GM21367 (cell line): Measurements from ENCODE around the gene UBA52.

ENCODE experiments used
- ATAC-seq: cut with Tn5 transposase; IDR thresholded peaks from one replicate; pipeline ENCODE4 v1.9.1; 2021; ENCODE audit not compliant: unreplicated experiment

Gene UBA52

DNA sequence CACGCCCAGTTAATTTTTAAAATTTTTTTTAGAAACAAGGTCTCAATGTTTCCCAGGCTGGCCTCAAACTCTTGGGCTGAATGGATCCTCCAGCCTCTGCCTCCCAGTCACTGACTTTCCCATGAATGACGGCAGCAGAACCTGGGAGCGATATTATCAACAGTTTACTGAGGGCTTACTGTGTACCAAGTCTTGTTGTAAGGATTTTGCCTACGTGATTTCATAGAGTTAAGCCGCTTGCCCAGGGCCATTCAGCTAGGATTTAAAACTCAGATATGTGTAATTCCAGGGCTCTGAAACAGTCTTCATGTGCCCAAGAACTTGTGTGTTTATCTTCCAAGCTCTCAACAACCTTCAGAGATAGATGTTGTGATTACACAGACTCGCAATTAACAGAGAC is 20.0 kb upstream of the UBA52 start:
- no peak for ATAC-seq

DNA sequence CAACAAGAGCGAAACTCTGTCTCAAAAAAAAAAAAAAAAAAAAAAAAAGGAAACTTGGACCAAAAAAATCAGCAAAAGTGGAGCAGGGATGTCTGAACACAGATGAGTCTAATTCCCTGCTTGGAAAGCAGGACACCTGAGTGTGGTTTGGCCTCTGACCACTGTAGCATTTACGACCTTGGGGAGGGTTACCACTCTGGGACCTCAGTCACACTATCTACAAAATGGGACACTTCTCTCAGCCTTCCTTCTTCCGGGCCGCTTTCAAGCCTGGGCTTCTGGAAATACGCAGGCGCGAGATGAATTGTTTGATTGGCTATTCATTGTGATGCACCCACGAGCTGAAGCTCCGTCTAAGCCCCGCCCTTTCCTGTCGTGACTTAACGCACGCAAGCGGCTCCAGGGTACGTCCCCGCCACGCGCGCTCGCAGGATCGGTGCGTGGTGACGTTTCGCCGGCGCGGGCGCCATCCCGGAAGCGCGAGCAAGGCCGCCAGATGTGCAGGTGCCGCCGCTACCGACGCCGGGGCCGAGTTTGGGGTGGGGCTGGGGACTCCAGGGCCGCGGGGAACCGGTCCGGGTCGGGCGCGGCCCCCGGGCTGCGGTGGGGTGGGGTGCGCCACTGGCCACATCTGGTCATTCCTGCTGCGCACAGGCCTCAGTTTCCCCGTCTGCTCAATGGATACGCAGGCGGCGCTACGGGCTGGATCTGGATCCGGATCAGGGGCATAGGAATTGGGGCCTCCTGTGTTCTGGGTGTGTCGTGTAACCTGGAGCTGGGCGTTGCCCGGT is 14.1 kb upstream of the UBA52 start, which contains the start of gene KXD1:
Gene KXD1 (plus strand): TSS at position 460 of the 791 bp plus-strand sequence. CDS start 4,187 bp downstream, outside the sequence.
- ATAC-seq = peak; percentile 85

- no peak for ATAC-seq
These were observed 13.5 kb upstream of the UBA52 start for GRCh38 chr19:18558202-18558555.

DNA sequence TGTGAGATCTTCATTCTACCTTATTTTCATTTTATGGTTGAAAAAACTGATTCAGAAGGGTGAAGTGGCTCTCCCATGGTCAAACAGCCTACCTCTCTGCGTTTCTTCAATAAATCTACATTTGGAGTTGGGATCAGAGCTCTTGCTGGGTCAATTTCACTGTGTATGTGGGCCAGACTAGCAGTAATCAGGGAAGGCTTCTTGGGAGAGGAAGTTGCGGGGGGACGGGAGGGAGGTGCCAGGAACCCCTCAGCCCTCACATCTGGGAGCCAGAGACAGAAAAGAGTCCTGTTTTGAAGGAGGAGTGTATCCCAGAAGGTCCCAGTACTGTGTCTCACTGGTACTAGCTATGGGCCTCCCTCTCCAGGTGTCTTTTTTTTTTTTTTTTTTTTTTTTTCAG is 13.1 kb upstream of the UBA52 start:
- no peak for ATAC-seq

DNA sequence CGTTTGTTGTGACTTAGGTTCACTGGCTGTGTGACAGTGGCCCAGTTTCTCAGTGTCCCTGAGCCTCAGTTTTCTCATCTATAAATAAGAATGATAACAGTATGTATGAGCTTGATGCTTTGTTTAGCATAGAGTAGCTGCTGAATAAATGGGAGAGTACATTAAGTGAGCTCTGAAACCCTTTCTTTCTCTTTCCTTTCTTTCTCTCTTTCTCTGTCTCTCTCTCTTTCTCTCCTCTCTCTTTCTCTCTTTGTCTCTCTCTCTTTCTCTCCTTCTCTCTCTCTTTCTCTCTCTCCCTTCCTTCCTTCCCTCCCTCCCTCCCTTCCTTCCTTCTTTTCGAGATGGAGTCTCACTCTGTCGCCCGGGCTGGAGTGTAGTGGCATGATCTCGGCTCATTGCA is 12.0 kb upstream of the UBA52 start:
- ATAC-seq = no peak

- no peak for ATAC-seq
These were observed 9.6 kb upstream of the UBA52 start for GRCh38 chr19:18562086-18562485.

- no peak for ATAC-seq
These were observed 4.7 kb upstream of the UBA52 start for GRCh38 chr19:18566953-18567352.

GRCh38 chr19:18568367-18568766 is 3.3 kb upstream of the UBA52 start:
- ATAC-seq = no peak

DNA sequence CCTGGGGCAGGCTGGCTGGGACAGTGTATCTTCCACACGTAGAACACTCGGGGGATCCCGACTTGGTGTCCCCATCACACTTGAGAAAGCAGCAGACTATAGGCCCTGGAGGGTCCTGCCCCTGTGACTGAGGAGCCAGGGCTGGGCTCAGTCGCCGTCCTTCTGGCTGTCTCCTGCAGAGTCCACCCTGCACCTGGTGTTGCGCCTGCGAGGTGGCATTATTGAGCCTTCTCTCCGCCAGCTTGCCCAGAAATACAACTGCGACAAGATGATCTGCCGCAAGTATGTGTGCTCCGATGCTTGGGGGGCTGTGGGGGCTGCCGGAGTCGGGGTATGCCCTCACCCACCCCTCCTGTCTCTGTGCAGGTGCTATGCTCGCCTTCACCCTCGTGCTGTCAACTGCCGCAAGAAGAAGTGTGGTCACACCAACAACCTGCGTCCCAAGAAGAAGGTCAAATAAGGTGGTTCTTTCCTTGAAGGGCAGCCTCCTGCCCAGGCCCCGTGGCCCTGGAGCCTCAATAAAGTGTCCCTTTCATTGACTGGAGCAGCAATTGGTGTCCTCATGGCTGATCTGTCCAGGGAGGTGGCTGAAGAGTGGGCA is 3.1 kb downstream of the UBA52 start:
- ATAC-seq = no peak

DNA sequence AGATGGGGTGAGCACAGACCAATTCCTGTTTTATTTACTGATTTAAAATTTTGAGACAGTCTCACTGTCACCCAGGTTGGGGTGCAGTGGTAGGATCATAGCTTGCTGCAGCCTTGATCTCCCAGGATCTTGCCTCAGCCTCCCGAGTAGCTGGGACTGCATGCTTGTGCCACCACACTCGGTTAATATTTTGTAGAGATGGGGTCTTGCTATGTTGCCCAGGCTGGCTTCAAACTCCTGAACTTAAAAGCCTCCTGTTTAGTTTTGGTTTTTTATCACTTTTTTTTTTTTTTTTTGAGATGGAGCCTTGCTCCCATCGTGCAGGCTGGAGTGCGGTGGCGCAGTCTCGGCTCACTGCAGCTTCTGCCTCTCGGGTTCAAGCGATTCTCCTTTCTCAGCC is 4.7 kb downstream of the UBA52 start:
- ATAC-seq = no peak

DNA sequence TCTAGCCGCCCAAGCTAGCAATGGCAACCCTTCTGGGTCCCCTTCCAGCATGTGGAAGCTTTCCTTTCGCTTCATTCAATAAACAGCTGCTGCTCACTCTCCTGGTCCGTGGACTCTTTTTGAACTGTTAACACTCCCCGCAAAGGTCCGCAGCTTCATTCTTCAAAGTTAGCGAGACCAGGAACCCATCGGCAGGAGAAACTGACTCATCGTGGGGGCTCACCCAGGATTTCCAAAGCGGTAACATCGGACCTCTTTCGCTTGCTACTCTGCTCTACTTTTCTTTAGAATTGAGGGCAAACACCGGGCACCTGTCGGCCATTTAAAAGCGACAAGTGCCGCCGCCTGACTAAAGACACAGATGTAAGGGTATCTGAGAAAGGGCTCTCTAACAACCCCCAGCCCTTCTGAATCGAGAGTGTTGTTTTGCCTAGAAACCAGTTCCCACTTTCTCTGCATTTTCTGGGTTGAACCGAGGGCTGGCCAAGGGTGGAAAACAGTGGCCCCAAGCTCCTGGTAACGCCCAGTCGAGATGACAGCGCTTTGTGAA is 5.8 kb downstream of the UBA52 start:
- no peak for ATAC-seq

- ATAC-seq = no peak
These were observed 8.7 kb downstream of the UBA52 start for GRCh38 chr19:18580311-18580710.

DNA sequence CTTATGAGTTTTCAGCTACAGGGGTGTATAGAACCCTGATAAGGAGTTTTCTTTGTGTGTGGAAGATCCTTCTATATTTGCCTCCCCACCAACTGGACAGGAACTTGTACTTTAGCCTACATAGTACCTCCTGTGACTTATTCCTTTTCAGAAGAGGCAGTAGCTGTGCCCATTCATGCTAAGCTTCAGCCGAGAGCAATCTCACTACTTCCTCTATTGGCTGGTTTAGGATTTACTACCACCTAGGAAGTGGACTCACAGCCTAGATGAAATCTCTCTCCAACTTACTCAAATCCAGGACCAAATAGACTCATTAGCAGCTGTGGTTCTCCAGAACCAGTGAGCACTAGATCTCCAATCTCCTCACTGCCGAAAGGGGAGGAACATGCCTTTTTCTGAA is 14.6 kb downstream of the UBA52 start:
- no peak for ATAC-seq

DNA sequence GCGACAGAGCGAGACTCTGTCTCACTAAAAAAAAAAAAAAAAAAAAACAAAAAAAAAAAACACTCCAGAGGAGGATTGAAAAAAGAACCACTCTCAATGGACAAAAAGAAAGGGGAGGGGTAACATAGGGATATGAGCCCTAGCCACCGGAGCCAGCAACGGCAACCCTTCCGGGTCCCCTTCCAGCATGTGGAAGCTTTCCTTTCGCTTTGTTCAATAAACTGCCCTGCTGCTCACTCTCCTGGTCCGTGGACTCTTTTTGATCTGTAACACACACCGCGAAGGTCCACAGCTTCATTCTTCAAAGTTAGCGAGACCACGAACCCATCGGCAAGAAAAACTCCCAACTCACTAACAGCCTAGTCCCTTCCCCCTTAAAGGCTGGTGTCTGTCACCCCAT is 15.9 kb downstream of the UBA52 start:
- ATAC-seq = no peak

DNA sequence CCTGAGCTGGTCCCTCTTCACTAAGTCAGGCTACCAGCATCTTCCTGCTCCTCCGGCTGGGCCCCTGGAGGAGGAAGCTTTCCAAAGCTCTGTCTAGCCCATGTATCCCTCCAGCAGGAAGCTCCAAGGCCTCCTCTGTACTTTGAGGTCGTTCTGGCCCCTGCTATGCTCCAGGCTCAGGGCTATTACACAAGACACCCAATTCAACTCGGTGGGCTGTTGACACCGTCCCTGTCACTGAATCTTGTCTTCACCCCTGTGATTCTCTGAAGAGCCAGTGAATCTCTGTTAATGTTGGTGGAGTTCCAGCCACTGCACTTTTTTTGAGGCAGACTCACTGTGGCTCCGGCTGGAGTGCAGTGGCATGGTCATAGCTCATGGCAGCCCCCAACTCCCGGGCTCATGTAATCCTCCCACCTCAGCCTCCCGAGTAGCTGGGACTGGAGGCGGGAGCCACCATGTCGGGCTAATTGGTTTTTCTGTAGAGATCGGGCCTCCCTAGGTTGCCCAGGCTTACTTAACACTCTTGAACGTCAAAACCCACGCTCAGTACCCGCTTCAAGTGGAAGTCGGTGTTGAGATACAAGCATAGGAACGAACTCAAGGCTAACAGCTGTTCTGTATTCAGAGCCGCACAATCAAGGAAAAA is 16.4 kb downstream of the UBA52 start:
- ATAC-seq = no peak

DNA sequence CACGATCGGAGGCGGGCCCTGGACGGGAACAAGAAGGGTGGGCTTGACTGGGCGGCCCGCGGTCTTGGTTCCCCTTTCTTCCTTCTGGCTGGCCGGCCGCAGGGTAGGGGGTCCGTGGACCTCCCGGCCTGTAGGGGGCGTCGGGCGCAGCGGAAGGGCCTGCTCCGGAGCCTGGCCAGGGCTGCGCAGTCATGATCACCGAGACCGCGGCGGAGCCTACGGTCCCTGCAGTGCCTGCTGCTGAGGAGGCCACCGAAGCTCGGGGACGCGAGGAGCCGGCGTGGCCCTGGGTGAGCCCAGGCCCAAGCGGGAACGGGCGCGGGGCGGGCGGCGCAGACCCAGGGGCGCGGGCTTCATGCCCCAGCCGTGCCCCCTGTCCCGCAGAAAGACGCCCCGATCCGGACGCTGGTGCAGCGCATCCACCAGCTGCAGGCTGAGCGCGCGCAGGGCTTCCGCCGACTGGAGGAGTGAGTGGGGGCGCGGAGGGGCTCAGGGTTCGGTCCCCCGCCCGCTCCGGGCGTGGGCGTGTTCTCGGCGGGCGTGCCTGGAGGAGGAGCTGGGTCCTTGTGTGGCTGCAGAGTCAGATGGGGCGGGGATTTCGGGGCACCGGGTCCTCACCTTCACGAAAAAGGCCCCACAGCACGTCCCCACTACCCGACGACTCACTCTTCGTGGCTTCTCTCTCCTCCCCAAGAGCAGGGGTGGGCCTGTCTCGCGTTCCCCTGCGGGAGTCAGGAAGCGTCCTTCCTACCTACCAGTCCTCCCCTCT is 17.1 kb downstream of the UBA52 start, which contains the start of gene REX1BD:
Gene REX1BD (plus strand): TSS at position 188 of the 769 bp plus-strand sequence. CDS start 4 bp downstream, at position 192.
- ATAC-seq = peak; percentile 52

DNA sequence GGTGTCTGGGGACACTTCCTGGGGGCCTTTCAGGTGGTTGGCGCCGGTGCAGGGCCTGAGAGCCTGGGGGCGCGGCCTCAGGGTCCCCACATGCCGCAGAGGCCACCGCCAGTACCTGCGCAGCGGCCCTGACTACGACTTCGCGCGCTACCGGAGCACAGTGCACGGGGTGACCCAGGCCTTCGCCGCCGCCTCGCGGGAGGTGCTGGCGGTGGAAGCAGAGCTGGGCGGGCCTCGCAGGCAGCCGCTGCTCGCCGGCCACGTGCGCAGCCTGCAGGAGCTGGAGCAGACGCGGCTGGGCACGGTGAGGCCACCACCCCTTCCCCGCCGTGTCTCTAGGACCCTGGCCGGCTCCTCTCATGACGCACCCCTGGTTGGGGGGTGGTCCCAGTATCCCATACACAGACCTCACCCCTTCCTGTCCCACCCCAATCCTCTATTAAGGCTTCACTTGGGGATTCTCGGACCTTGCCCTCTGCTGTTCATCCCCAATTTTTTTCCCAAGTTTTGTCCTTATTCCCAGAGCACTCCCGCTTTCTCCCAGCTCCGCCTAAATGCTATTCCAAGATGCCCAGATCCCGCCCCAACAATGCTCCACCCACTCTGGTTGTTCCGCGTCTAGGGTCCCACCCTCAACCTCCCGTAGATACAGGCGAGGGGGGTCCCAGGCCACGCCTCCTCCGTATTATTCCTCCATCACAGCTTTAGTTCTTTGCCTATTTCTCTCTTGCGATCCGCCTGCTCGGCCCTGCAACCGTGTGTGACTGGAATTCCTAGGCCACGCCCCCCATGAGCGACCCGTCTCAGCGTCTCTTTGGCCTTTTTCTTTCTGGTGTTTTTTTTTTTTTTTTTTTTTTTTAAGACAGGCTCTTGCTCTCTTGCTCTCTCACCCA is 18.0 kb downstream of the UBA52 start:
- ATAC-seq = peak; percentile 25

DNA sequence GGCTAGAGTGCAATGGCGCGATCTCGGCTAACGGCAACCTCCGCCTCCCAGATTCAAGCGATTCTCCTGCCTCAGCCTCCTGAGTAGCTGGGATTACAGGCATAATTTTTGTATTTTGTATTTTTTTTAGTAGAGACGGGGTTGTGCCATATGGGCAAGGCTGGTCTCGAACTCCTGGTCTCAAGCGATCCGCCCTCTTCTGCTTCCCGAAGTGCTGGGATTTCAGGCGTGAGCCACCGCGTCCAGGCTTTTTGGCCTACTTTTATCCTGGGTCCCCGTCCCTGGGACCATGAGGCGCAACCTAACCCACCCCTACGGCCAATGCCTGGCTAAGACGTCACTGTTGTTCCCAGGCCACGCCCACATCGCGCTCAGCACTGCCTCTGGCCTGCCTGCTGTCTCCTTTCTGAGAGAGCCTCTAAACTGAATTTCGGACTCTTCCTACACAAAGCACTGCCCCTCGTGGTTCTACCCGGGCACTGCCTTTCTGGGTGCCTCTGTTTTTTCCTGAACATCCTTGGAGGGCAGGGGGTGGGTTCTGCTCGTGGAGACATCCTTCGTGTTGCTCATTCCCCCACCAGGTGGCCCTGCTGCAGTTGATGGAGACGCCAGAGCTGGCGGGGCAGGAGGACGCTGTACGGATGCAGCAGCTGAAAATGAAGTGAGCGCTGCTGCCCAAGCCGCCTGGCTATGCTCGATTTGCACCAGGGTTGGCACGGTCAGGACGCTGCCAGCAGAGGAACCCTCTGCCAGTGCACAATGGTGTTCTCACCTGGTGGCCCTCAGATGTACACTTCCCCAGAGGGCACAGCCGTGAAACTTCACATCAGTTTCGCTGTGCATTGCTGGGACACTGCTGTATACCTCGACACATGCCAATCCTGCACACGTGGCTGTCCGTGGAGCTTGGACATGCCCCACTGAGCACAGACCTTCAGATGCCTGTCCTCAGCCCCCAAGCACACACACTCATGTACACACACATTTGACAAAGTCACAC is 18.9 kb downstream of the UBA52 start:
- no peak for ATAC-seq
